HEK293T (cell line): ENCODE results near the gene BTBD9.

Experiments used
- CTCF ChIA-PET: fragments of 350-600 bp; formaldehyde crosslinking; extraction: SDS; loops from one replicate; lab custom pipeline; 2021; ENCODE audit warnings: antibody characterized with exemption, inconsistent platforms; lab: Yijun Ruan, JAX
- POLR2A ChIA-PET: fragments of 350-600 bp; formaldehyde crosslinking; extraction: SDS; loops from one replicate; lab custom pipeline; 2020; ENCODE audit warnings: antibody characterized with exemption, inconsistent platforms; lab: Yijun Ruan, JAX
- DNase-seq: peaks from one replicate; pipeline ENCODE4 v3.0.0; 2012; ENCODE audit warnings: mixed read lengths; ENCODE audit errors: extremely low spot score
- ARNT ChIP-seq: fragments of 450-650 bp; IDR thresholded peaks from 2 replicates; pipeline ENCODE4 v1.6.1; 2017; ENCODE audit warnings: mild to moderate bottlenecking
- BHLHE40 ChIP-seq: fragments of 450-650 bp; IDR thresholded peaks from 2 replicates; pipeline ENCODE4 v1.6.1; 2016; ENCODE audit warnings: mild to moderate bottlenecking, moderate library complexity, borderline replicate concordance
- CTBP1 ChIP-seq: fragments of 450-650 bp; IDR thresholded peaks from 2 replicates; pipeline ENCODE4 v1.6.1; 2016; ENCODE audit warnings: borderline replicate concordance
- ELF4 ChIP-seq: fragments of 450-650 bp; IDR thresholded peaks from 2 replicates; pipeline ENCODE4 v1.6.1; 2017; ENCODE audit warnings: antibody characterized with exemption
- FOXA1 ChIP-seq: fragments of 450-650 bp; IDR thresholded peaks from 2 replicates; pipeline ENCODE4 v1.6.1; 2016; ENCODE audit warnings: mild to moderate bottlenecking
- FOXK2 ChIP-seq: fragments of 450-650 bp; IDR thresholded peaks from 2 replicates; pipeline ENCODE4 v1.6.1; 2016; ENCODE audit warnings: mild to moderate bottlenecking
- FOXM1 ChIP-seq: fragments of 450-650 bp; IDR thresholded peaks from 2 replicates; pipeline ENCODE4 v1.6.1; 2017; ENCODE audit warnings: mild to moderate bottlenecking, borderline replicate concordance
- HDGF ChIP-seq: fragments of 450-650 bp; IDR thresholded peaks from 2 replicates; pipeline ENCODE4 v1.6.1; 2017; ENCODE audit warnings: antibody characterized with exemption, borderline replicate concordance
- L3MBTL2 ChIP-seq: fragments of 450-650 bp; conservative IDR thresholded peaks from 2 replicates; pipeline ENCODE4 v1.6.1; 2016; ENCODE audit warnings: mild to moderate bottlenecking
- LEF1 ChIP-seq: fragments of 450-650 bp; IDR thresholded peaks from 2 replicates; pipeline ENCODE4 v1.6.1; 2017; ENCODE audit warnings: mild to moderate bottlenecking, borderline replicate concordance
- NFRKB ChIP-seq: fragments of 450-650 bp; IDR thresholded peaks from 2 replicates; pipeline ENCODE4 v1.6.1; 2016; ENCODE audit warnings: mild to moderate bottlenecking, moderate library complexity
- PKNOX1 ChIP-seq: fragments of 450-650 bp; IDR thresholded peaks from 2 replicates; pipeline ENCODE4 v1.6.1; 2016
- SP1 ChIP-seq: fragments of 450-650 bp; IDR thresholded peaks from 2 replicates; pipeline ENCODE4 v1.6.1; 2017
- SUZ12 ChIP-seq: fragments of 450-650 bp; IDR thresholded peaks from 2 replicates; pipeline ENCODE4 v1.6.1; 2016; ENCODE audit warnings: mild to moderate bottlenecking
- TARDBP ChIP-seq: fragments of 450-650 bp; IDR thresholded peaks from 2 replicates; pipeline ENCODE4 v1.6.1; 2016
- ZNF384 ChIP-seq: fragments of 450-650 bp; IDR thresholded peaks from 2 replicates; pipeline ENCODE4 v1.6.1; 2016

The BTBD9 gene

GRCh38 chr6:38169221-38169976 is 470.3 kb downstream of the BTBD9 start:
- ChIA-PET CTCF (no interaction called here), POLR2A (no interaction called here)
- TF ChIP-seq CTBP1 (no peak), NFRKB (no peak), FOXM1 (no peak), FOXA1 (no peak), LEF1 (no peak)
- no peak for DNase-seq

- CTCF ChIA-PET = no interaction called here
- no peak for TF ChIP-seq ARNT
- no peak for TF ChIP-seq SUZ12
- TF ChIP-seq BHLHE40 = no peak
- no peak for TF ChIP-seq LEF1
- no peak for TF ChIP-seq CTBP1
- no peak for TF ChIP-seq FOXA1
- TF ChIP-seq FOXM1 = no peak
- TF ChIP-seq NFRKB = no peak
- no peak for TF ChIP-seq TARDBP
- TF ChIP-seq L3MBTL2 = no peak
- no peak for TF ChIP-seq ZNF384
- no peak for TF ChIP-seq SP1
- no peak for TF ChIP-seq PKNOX1
- no peak for TF ChIP-seq HDGF
- TF ChIP-seq FOXK2 = no peak
- TF ChIP-seq ELF4 = no peak
- DNase-seq = no peak
- POLR2A ChIA-PET = no interaction called here
Measured at GRCh38 chr6:38168699-38169098, 471.0 kb downstream of the BTBD9 start.

- ChIA-PET CTCF (no interaction called here), POLR2A (no interaction called here)
- no peak for DNase-seq
- TF ChIP-seq FOXK2 = no peak
- TF ChIP-seq BHLHE40 = no peak
- no peak for TF ChIP-seq NFRKB
- TF ChIP-seq HDGF = no peak
- no peak for TF ChIP-seq L3MBTL2
- TF ChIP-seq PKNOX1 = no peak
- no peak for TF ChIP-seq CTBP1
- TF ChIP-seq ELF4 = no peak
- no peak for TF ChIP-seq FOXM1
- TF ChIP-seq TARDBP = no peak
- TF ChIP-seq ZNF384 = no peak
- no peak for TF ChIP-seq FOXA1
- no peak for TF ChIP-seq SUZ12
- TF ChIP-seq SP1 = no peak
- TF ChIP-seq LEF1 = no peak
- TF ChIP-seq ARNT = no peak
Measured at GRCh38 chr6:38168126-38168525, 471.6 kb downstream of the BTBD9 start.

- DNase-seq = no peak
- POLR2A ChIA-PET = no interaction called here
- CTCF ChIA-PET = no interaction called here
- TF ChIP-seq FOXK2 = no peak
- no peak for TF ChIP-seq SP1
- no peak for TF ChIP-seq FOXA1
- TF ChIP-seq LEF1 = no peak
- TF ChIP-seq FOXM1 = no peak
- no peak for TF ChIP-seq CTBP1
- no peak for TF ChIP-seq L3MBTL2
- TF ChIP-seq TARDBP = no peak
- TF ChIP-seq ELF4 = no peak
- no peak for TF ChIP-seq SUZ12
- TF ChIP-seq PKNOX1 = no peak
- no peak for TF ChIP-seq ARNT
- no peak for TF ChIP-seq ZNF384
- TF ChIP-seq NFRKB = no peak
- TF ChIP-seq HDGF = no peak
- TF ChIP-seq BHLHE40 = no peak
Measured at GRCh38 chr6:38167598-38167997, 472.1 kb downstream of the BTBD9 start.

- TF ChIP-seq SUZ12 (no peak), FOXA1 (no peak), L3MBTL2 (no peak), PKNOX1 (no peak), BHLHE40 (no peak), TARDBP (no peak), ELF4 (no peak), FOXM1 (no peak), CTBP1 (no peak), SP1 (no peak), HDGF (no peak), FOXK2 (no peak), ZNF384 (no peak), ARNT (no peak)
- POLR2A ChIA-PET = no interaction called here
- DNase-seq = no peak
- CTCF ChIA-PET = no interaction called here
Measured at GRCh38 chr6:38166411-38167240, 473.1 kb downstream of the BTBD9 start.
